Hematopoietic multipotent progenitor cell treated with erythropoietin and hydrocortisone succinate and interleukin-3 and kit ligand, for 17 days (in vitro differentiated cells): Measurements from ENCODE around the gene SARDH.

ENCODE experiments used
- DNase-seq: peaks from one replicate; pipeline ENCODE4 v3.0.0-alpha.2; 2015; ENCODE audit warnings: low spot score

The SARDH gene, protein sequence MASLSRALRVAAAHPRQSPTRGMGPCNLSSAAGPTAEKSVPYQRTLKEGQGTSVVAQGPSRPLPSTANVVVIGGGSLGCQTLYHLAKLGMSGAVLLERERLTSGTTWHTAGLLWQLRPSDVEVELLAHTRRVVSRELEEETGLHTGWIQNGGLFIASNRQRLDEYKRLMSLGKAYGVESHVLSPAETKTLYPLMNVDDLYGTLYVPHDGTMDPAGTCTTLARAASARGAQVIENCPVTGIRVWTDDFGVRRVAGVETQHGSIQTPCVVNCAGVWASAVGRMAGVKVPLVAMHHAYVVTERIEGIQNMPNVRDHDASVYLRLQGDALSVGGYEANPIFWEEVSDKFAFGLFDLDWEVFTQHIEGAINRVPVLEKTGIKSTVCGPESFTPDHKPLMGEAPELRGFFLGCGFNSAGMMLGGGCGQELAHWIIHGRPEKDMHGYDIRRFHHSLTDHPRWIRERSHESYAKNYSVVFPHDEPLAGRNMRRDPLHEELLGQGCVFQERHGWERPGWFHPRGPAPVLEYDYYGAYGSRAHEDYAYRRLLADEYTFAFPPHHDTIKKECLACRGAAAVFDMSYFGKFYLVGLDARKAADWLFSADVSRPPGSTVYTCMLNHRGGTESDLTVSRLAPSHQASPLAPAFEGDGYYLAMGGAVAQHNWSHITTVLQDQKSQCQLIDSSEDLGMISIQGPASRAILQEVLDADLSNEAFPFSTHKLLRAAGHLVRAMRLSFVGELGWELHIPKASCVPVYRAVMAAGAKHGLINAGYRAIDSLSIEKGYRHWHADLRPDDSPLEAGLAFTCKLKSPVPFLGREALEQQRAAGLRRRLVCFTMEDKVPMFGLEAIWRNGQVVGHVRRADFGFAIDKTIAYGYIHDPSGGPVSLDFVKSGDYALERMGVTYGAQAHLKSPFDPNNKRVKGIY

DNA sequence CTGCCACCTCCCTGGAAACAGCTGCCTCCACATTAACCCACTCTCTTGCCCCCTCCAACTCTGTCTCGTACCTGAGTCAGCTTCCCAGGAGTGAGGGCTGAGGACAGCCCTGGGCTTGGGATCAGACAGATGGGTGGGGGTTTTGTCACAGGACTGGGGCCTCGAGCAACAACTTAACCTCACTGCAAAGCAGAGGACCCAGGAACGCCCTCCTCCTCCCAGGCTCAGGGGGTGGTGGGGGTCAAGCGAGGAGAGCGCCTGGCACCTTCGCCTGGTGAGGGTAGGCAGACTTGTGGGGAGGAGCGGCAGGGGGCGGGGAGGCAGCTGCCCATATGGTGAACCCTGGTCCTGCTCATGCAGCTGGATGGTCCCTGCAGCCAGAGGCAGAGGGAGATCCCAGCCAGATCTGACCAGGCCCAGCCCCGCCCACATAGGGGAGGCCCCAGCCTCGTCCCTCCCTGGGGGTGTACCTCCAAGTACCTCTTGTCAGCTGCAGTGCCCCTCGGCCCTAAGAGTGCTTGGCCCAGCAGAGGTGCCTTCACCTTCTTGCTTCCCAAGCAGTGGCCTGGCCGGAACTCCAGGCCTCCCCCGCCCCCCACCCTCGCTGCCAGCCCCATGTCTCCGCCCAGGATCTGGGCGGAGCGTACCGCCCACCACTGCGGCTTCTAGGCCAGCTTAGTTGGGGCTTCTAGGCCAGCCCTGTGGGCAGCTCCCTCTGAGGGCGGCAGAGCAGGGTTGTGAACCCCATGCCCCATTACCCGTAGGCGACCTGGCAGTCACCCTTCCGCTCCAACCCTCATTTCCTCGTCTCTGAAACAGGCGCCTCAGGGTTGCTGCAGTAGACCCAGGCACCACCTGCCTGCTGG, at the start of gene SARDH:
Gene SARDH, minus strand, starts transcription at position 579 of the 866 bp plus-strand sequence. CDS start 4,179 bp downstream, outside the sequence.
- no peak for DNase-seq

DNA sequence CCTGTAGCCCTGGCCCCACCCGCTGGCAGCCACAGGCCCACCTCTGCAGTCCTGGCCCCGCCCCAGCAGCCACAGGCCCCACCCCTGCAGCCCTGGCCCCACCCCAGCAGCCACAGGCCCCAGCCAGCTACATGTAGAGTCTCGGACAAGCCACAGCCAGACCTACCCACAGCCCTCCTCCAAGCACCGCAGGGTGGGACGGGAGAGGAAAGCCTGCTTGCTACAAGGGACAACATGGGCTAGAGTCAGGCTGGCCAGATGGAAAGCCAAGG, 49.5 kb upstream of the SARDH start:
- no peak for DNase-seq

DNA sequence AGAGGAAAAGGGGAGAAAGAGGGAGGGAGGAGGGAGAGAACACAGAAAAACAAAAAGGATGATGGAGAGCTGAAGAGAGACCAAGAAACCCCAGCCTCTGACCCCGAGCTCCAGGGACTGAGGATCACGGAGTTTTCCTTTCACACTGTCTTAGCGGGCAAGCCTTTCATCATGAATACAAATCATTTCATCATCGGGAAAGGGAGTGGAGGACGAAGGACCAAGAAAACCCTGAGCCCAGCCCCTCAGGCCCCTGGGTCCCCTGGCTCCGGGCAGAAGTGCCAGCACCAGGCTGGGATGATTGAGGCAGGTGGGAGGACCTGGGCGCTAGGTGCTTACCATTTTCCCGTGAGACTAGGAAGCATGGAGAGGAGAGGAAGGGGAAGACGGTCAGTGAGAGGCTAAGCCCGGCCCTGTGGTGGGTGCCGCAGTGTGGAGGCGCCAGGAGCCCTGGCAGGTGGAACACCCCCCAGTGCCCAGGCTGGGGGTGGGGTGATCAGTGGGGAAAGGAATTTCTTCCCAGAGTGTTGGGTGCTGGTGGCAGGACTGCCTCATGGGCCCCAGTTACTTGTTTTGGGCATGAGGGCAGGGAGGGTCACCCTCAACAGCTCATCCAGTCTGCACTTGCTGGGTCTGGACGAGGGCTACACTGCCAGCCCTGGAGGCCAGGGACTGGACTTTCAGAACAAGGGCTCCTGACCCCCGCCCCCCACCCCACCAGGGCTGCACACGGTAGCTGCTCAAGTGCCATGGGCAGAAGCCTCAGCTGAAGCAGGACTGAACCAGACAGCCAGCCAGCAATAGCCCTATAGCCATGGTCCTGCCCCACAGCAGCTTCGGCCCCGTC, 49.0 kb upstream of the SARDH start:
- DNase-seq: no peak

DNA sequence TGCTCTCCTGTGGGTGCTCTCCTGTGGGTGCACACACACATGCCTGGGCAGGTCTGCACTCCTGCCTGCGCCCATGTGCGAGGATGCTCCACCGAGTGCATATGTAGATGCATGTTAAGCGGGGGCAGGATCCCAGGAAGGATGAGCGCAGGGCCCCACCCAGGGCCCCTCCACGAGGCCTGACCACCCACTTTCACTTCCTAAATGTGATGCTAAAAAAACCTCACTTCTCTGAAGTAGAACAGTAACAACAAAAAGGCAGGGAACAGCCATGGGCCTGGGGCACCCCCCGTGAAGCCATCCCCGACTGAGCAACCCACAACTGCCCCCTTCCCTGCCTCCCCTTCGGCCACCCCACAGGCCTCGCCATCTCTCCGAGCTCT, 48.2 kb upstream of the SARDH start:
- DNase-seq: no peak

DNA sequence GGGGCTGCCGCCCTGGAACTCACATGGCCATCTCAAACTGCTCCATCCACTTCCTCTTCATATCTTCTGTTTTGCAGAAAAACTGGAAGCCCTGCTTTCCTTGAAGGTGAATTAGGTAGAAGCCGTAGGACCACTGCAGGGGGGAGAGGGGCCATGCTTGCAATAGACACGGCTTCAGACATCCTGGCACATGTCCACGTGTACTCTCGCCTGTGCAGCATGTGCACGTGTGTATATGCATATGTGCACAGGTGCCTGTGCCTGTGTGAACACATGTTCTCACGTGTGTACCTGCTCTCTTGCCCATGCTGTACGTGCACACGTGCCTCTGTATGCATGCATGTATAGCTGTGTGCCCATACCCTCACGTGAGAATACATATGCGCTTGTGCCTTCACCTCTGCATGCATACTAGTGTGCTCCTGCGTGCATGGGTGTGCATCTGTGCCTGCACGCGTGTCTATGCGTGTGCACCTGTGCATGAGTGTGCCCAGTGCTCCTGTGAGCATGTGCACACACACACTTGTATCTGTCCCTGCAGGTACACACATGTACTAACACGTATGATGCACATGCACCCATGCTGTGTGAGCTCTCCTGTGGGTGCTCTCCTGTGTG, 47.7 kb upstream of the SARDH start:
- DNase-seq: no peak

DNA sequence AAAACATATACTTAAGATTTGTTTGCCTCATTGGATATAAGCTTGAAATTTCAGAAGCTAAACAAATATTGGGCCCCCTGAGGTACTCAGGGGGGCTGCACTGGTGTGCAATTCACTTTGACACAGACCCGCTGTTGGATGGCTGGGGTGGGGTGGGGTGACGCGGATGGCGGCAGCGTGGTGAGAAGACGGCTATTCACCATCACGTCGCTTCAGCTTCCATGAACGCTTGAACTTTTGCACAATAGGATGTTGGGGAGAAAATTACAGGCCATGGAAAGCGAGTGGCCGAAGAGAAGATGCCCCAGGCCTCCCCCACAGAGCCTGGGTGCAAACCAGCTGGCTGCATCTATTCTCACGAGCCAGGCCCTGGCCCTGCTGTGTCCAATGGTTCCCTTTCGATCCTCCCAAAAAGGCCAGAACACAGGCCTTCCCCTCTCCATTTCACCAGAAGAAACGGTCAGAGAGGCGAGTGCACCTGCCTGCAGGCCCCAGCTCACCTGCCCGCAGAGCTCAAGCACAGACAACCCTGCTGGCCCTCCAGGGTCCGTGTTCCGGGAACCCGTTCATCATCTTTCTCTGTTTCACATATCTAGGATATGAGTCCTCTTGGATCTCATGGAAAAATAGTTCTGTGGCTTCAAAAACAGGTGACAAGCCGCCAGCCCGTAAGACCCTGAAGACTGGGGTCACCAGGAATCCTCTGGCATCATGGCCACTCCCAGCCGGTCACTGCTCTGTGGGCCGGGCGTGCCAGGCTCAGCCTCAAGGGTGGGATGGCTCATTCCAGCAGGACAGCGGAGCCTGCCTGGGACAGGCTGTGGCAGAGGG, 46.8 kb upstream of the SARDH start:
- DNase-seq: no peak

DNA sequence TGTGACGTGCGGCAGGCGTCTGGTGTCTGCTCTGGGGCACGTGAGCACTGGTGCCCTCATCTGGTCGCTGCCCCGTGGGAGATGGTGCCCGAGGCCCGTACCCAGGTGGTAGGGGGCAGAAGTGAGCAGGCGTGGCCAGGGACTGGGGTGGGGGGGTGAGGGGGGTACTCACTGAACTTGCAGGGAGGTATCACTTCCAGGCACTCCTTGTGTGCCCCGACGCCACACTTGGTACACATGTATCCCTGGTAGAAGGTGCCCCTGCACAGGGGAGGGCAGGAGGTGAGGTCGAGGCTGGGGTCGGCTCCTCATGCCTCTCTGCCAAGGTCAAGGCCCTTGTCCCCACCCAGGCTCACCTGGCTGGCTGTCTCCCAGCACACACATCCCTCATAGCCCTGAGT, 45.2 kb upstream of the SARDH start:
- no peak for DNase-seq

DNA sequence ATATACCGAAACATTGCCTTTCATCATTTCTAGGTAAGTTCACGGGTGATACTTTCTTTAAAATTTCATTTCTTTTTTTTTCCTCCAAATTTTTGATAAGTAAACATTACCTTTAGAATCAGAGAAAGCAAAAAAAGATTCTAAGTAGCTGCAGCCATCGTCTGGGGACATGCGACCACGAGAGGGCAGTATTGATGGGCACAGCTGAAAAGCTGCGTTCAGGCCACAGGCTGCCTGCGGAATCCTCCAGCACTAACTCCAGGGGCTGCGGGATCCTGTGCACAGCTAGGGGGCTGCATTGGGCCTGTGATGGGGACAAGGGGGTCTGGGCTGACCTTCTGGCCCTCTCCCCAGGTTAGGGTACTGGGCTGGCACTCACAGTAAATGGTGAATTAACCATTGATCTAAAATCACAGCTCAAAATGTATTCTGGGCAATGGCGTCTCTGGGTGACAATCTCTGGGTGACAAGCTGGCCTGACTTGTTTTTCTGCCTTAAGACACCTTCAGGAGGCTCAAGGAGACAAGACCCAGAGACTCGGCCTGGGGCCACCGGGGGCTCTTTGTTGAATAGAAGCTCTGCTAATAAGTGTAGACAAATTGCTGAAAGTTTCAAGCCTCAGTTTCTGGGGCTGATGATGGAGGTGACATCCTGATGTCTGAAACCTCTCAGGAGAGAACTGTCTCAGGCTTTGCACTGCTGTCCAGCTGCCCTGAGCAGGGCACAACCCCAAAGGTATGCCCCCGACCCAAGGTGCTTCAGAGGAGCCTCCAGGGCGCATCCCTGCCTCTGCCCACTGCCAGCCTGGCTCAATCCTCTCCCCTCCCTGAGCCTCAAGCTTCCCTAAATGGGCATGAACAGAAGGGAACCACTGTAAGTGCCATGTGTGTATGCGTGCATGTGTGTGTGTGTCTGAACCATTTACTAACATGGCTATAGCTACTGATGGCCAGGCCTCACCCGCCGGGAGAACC, 44.3 kb upstream of the SARDH start:
- peak; percentile 22 for DNase-seq

DNA sequence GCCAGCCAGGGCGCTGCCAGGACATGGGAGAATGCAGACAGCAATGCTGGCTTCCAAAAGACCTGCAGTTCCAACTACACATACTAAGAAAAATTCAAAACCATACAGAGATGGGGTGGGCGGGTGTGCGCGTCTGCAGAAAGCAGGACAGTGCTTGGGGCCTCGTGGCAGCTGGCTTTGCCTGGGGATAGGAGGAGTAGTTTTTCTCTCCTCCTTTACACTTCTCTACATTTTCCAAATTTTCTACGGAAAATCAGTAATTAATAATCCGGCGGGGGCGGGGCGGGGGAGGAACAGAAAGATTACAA, 43.6 kb upstream of the SARDH start:
- DNase-seq: no peak

DNA sequence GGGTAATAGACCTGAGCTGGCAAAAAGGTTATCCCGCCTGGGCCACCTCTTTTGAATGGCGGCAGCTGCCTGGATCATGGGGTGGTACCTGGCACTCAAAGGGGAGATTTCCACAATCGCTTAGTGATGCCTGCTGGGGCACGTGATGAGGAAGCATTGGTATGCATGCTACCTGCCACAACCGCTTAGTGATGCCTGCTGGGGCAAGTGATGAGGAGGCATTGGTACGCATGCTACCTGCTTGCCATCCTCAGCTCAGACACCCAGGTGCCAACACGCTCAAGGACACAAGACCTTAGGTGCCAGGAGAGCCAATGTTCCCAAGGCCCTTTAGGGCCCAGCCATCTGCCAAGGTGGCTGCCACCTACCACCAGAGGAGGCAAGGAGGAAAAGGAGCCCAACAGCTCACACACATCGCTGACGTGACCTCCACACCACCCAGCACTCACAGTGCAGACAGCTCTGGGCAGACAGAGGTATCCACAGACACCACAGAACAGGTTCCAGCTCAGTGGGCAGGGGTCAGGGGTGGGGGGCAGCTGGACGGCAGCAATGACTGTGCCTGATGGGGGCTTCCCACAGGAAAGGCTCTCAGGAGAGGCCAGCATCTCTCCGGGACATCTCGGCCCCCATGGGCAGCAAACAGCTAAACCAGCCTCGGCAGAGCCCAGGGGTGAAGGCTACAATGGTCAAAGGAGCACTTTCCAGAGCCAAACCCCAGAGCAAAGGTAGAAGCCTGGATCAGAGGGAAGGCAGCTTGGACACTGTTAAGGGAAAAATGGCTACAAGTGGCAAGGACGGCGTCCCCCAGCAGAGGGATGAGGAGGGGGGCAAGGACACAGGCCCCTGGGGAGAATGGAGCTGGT, 43.0 kb upstream of the SARDH start:
- DNase-seq: no peak

DNA sequence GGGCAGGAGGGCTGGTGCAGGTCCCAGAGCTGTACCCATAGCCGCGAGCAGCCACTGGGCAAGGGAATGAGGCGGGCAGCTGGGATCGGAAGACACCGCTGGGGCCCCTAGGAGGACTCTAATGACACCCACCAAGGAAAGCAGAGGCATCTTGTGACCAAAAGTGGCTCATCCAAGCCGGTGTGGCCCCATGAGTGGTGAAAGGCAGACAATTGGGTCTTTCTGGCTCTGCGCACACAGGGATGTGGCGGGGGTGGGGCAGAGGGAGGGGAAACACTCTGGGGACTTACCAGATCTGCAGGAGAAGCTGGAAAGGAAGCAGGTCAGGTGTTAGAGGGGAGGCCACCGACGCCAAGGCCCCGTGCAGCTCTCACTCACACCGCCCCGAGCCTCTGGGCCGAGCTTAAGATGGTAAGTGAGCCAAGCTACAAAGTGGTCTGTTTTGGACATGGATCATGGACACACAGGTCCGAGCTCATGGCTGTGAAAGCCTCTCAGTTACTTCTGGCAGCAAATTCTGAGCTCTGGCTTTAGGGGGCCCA, 42.3 kb upstream of the SARDH start:
- DNase-seq: no peak

DNA sequence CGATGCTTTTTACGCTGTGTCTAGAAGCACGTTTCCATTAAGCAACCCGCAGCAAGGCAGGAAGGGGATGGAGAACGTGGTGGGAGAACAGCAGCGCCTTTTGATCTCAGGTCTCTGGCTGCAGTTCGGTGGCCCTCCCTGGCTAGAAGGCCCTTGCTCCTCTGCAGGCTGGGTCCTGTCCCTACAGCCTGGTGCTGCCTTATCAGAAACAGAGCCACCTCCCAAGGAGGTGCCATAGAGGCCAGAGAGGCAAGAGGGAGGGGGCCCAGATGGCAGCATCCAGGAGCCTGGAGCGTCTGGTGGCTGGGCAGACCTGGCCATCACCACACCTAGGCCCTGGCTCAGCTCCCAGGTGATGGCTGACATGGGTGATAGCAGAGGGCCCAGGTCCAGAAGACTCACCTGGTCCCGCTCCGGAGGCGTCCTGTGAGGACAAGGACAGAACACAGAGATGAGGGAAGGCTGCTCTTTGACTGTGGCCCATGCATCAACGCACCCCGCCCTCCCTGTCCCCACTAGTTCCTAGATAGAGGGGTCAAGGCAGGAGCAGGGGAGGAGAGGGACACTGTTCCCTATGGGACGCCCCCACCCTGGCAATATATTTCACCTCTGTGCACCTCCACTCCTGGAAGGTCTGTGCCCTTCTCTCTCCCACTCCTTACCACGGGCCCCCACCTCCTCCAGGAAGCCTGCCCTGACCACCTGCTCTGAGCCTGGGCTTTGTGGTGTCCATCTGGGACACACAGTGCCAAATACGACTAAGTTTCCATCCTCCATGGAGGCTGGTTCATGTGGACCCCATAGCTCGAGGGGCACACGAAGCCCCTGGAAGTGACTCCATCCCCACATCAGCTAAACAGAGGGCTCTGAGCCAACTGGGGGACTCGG, 41.6 kb upstream of the SARDH start:
- no peak for DNase-seq

DNA sequence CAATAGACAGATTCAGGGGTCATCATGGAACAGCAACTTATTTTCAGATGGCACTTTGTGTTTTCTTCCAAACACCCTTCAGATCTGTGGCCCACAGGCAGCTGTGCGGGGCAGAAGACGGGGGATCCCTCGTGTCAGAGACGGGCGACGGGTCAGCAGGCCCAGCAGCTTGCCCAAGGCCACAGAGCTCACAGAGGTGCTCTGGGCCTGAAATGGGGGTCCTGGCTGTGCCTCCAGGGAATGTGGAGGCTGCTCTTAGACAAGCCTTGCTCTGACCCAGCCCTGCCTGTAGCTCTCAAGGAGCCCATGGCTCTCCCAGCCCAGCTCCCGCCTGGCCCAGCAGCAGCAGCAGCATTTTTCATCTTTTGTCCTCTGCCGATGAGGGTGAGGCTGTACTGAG, 40.9 kb upstream of the SARDH start:
- no peak for DNase-seq

DNA sequence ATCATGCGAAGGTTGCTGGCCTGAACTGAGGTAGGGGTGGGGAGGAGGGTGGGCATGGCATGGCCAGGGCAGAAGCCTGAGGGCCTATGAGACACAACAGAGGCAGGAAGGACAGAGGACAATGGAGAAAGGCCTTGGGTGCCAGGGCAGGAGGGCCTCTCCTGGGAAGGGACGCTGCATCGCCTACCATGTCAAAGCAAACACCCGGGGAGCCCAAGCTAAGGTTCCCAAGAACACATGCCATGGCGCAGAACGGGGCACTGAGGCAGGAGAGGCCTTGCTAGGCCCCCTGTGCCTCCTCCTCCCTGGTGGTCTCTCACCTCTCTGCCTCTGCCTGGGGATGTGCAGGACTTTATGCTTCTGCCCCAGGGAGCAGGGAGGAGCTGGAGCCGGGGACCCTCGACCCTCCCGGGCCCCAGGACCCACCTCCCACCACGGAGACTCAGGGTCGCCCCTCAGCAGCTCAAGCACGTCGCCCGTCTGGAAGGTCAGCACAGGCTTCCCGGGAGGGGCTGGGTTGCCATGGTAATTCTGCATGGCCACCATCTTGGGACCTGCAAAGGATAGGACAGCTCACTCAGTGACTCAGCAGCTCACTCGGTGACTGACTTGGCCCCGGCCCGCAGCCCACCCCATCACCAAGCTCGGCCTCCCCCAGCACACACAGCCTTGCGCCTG, 40.3 kb upstream of the SARDH start:
- no peak for DNase-seq

DNA sequence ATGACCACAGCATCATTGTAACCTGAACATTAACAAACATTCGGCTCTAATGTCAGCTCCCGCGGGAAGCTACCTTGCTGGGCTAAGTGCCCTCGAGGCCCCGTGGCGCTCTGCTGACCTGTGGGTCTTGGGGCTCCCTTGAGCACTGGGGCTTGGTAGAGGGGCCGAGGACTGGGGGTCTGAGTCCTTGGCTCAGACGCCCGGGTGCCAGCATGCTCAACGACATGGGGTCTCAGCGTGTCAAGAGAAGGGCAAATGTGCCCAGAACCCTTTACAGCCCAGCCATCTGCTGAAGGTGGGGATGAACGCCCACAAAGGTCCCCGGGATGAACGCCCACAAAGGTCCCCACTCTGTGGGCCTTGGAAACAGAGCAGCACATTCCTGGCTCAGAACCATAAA, 39.7 kb upstream of the SARDH start:
- DNase-seq: no peak

DNA sequence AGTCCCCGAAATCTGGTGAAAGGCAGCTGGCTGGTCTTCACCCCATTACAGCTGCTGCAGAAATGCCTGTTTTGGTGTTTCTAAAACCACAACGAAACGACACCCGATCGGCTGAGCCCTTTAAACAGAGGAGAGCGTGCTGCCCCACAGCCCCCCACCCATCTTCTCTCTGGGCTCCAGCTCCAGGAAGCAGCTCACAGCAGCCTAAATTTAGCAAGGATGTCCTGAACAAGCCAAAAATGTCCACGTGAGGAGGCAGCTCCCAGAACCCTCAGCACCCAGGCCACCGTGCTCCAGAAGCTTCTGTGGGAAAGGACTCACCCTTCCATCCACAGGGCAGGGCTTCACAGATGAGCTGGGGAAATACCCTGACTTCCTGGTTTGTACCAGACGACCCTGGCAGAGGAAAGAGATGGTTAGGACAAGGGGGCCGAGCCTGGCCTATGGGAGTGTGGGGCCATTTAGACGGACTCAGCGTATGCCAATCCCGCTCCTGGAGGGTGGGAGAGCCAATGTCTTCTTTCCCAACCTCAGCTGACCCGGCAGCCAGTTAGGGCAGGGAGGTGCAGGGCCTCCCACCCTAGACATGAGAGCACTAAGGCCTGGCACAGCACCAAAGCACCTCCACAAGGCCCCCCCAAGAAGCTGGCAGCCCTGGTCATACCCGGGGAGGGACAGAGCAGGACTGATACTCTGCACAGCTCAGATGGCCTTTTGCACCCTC, 39.1 kb upstream of the SARDH start:
- DNase-seq: no peak
